ENCODE results near the gene ALOXE3. TPM values are rescaled to one million over a fixed set of nuclear protein-coding genes. Genes with fewer than 3 reads are reported as not detected.

Gene ALOXE3
- total RNA-seq, 6 donors from 2014 or later: not detected

GRCh38 chr17:8057691-8058114, 60.6 kb downstream of the ALOXE3 start:
- Histone ChIP-seq H3K4me3 (peak overlapping the region in 3 of 4 donors; percentile 2 to 27 (median 17)), H3K9me3 (no peaks in the 10 kb centered on the region), H3K27me3 (peaks cover 0 to 9% (median 3%) of the 10 kb centered on the region in 4 donors), H3K27ac (peak overlapping the region in 2 of 4 donors; percentile 60 to 90), H3K4me1 (peaks cover 0 to 35% (median 29%) of the 10 kb centered on the region in 4 donors), H3K36me3 (no peaks in the 10 kb centered on the region)
- DNase-seq: peak in 1 of 2 donors; percentile 69
- 10 to 17% methylated on average over 11 to 14 of the region's 14 CpGs for WGBS, 2 donors
- ATAC-seq (ENCODE audit: low FRiP score in 2 of 2): peak; percentile 89 to 90
- peak; percentile 70 to 87 (median 76) for TF ChIP-seq CTCF (IDR thresholded peaks at IDR 0.05)
- TF ChIP-seq POLR2AphosphoS5 (IDR thresholded peaks at IDR 0.05): no peak

- Histone ChIP-seq H3K4me1 (peaks cover 0 to 34% (median 28%) of the 10 kb centered on the region in 4 donors), H3K36me3 (no peaks in the 10 kb centered on the region), H3K27me3 (peaks cover 0 to 6% (median 2%) of the 10 kb centered on the region in 4 donors), H3K4me3 (peak overlapping the region in 3 of 4 donors; percentile 2 to 27 (median 17)), H3K27ac (peak overlapping the region in 3 of 4 donors; percentile 51 to 90 (median 85)), H3K9me3 (no peaks in the 10 kb centered on the region)
- peak in 1 of 2 donors; percentile 28 for ATAC-seq (ENCODE audit: low FRiP score in 2 of 2)
- DNase-seq: peak in 1 of 2 donors; percentile 62
- TF ChIP-seq POLR2AphosphoS5 (IDR thresholded peaks at IDR 0.05): no peak
- no peak for TF ChIP-seq EP300 (IDR thresholded peaks at IDR 0.05)
- no peak for TF ChIP-seq CTCF (IDR thresholded peaks at IDR 0.05)
- no peak for TF ChIP-seq POLR2A (IDR thresholded peaks at IDR 0.05)
- 58 to 63% methylated on average over 17 of the region's 17 CpGs for WGBS, 2 donors
Measured at GRCh38 chr17:8056976-8057625, 61.2 kb downstream of the ALOXE3 start.

- ATAC-seq (ENCODE audit: low FRiP score in 2 of 2) (peak; percentile 74 to 86), DNase-seq (peak in 1 of 2 donors; percentile 87)
- H3K27ac ChIP-seq: peak overlapping the region; percentile 57 to 90 (median 80)
- peak overlapping the region in 3 of 4 donors; percentile 2 to 27 (median 17) for H3K4me3 ChIP-seq
- 19 to 34% methylated on average over 14 of the region's 14 CpGs for WGBS, 2 donors
- peaks cover 0 to 34% (median 28%) of the 10 kb centered on the region in 4 donors for H3K4me1 ChIP-seq
- peaks cover 0 to 3% (median 0%) of the 10 kb centered on the region in 4 donors for H3K27me3 ChIP-seq
- TF ChIP-seq POLR2A (IDR thresholded peaks at IDR 0.05) (peak in 2 of 4 donors; percentile 4 to 56), CTCF (IDR thresholded peaks at IDR 0.05) (no peak), EP300 (IDR thresholded peaks at IDR 0.05) (peak in 2 of 4 donors; percentile 5 to 77), POLR2AphosphoS5 (IDR thresholded peaks at IDR 0.05) (peak; percentile 30 to 32)
- H3K36me3 ChIP-seq: no peaks in the 10 kb centered on the region
- H3K9me3 ChIP-seq: no peaks in the 10 kb centered on the region
Measured at GRCh38 chr17:8056232-8056975, 61.9 kb downstream of the ALOXE3 start.

- WGBS, 2 donors: 60 to 83% methylated on average over 3 of the region's 3 CpGs
- TF ChIP-seq POLR2A (IDR thresholded peaks at IDR 0.05) (no peak), EP300 (IDR thresholded peaks at IDR 0.05) (no peak), POLR2AphosphoS5 (IDR thresholded peaks at IDR 0.05) (no peak), CTCF (IDR thresholded peaks at IDR 0.05) (no peak)
- ATAC-seq (ENCODE audit: low FRiP score in 2 of 2): no peak
Measured at GRCh38 chr17:8055851-8056231, 62.5 kb downstream of the ALOXE3 start.

More at GRCh38 chr17:8055851-8056231, 62.5 kb downstream of the ALOXE3 start:
- DNase-seq: no peak
- H3K4me1 ChIP-seq: peaks cover 0 to 34% (median 28%) of the 10 kb centered on the region in 4 donors
- peak overlapping the region; percentile 57 to 90 (median 80) for H3K27ac ChIP-seq
- H3K4me3 ChIP-seq: no peak overlapping the region
- no peaks in the 10 kb centered on the region for H3K36me3 ChIP-seq
- peaks cover 0 to 3% (median 0%) of the 10 kb centered on the region in 4 donors for H3K27me3 ChIP-seq
- H3K9me3 ChIP-seq: no peaks in the 10 kb centered on the region

Measured in upper lobe of left lung (tissue), 6 donors.